Caco-2 (cell line): ENCODE measurements around the gene SELENOT. TPM values are rescaled to one million over a fixed set of nuclear protein-coding genes. Genes with fewer than 3 reads are reported as not detected.
A peak's percentile ranks its signal among the peaks of the same experiment; 100 is the strongest.

Source experiments
- Bru-seq: library from RNA; stranded (reverse); fragments of 400-500 nt; gene quantifications from one replicate; lab custom pipeline; 2021; lab: Mats Ljungman, UMichigan
- BruChase-seq, 2 experiments: library from RNA; stranded (reverse); fragments of 400-500 nt; gene quantifications; one replicate each; lab custom pipeline; 2021; lab: Mats Ljungman, UMichigan
- BruUV-seq: library from RNA; stranded (reverse); fragments of 400-500 nt; replicated peaks from 2 replicates; lab custom pipeline; 2021; lab: Mats Ljungman, UMichigan
- CTCF ChIA-PET: fragments of 300-600 bp; sonication (Branson Sonifier 250); formaldehyde crosslinking; loops from one replicate; lab custom pipeline; 2022; ENCODE audit warnings: antibody characterized with exemption; lab: Charles Lee
- POLR2A ChIA-PET: fragments of 300-600 bp; sonication (Branson Sonifier 250); formaldehyde crosslinking; loops from one replicate; lab custom pipeline; 2022; ENCODE audit warnings: antibody characterized with exemption; lab: Charles Lee
- DNase-seq, 2 experiments: peaks; one replicate each; pipeline versions ENCODE4 v3.0.0 to v3.0.0-alpha.2; 2020 to 2022
- H3K27me3 ChIP-seq: replicated peaks from 2 replicates; pipeline ENCODE4 v1.6.0; 2011; ENCODE audit warnings: low read length; ENCODE audit not compliant: control insufficient read depth, insufficient read depth
- H3K36me3 ChIP-seq: 2 replicates; pipeline ENCODE4 v1.5.1; 2011; ENCODE audit warnings: low read length; ENCODE audit not compliant: control insufficient read depth, insufficient read depth
- H3K4me1 ChIP-seq: fragments of 250-450 bp; sonication (Bioruptor Pico); 2 replicates; pipeline ENCODE4 v1.5.1; 2020; ENCODE audit warnings: mild to moderate bottlenecking
- H3K4me3 ChIP-seq: 2 replicates; pipeline ENCODE4 v1.5.1; 2011; ENCODE audit warnings: low read depth, mild to moderate bottlenecking, control low read depth, low read length
- H3K9me3 ChIP-seq: fragments of 250-450 bp; sonication (Bioruptor Pico); 2 replicates; pipeline ENCODE4 v1.5.1; 2020; ENCODE audit warnings: mild to moderate bottlenecking, moderate library complexity
- H3K27ac Mint-ChIP-seq: one replicate; pipeline ENCODE4 v1.8.0; 2022; ENCODE audit warnings: mixed read lengths; ENCODE audit not compliant: unreplicated experiment
- H3K27me3 Mint-ChIP-seq: one replicate; pipeline ENCODE4 v1.8.0; 2022; ENCODE audit warnings: mixed read lengths; ENCODE audit not compliant: insufficient read depth, unreplicated experiment
- H3K36me3 Mint-ChIP-seq: one replicate; pipeline ENCODE4 v1.8.0; 2022; ENCODE audit warnings: mild to moderate bottlenecking, mixed read lengths; ENCODE audit not compliant: insufficient read depth, unreplicated experiment
- H3K4me1 Mint-ChIP-seq: one replicate; pipeline ENCODE4 v1.8.0; 2022; ENCODE audit warnings: low read depth, mixed read lengths; ENCODE audit not compliant: unreplicated experiment
- H3K4me3 Mint-ChIP-seq: one replicate; pipeline ENCODE4 v1.8.0; 2022; ENCODE audit warnings: mild to moderate bottlenecking, moderate library complexity, mixed read lengths; ENCODE audit not compliant: unreplicated experiment
- H3K9me3 Mint-ChIP-seq: one replicate; pipeline ENCODE4 v1.8.0; 2022; ENCODE audit warnings: mixed read lengths; ENCODE audit not compliant: unreplicated experiment
- intact Hi-C: fragments of 100-400 bp; cut with micrococcal nuclease; formaldehyde crosslinking; loops from one replicate; pipeline ENCODE4 v1.10.0; 2022; ENCODE audit not compliant: unreplicated experiment
- long read RNA-seq: library from polyadenylated mRNA; stranded (forward); transcript quantifications from one replicate; pipeline ENCODE4 v2.0.0, GENCODE V29; 2022
- total RNA-seq: library from RNA; stranded (reverse); gene quantifications from 2 replicates; pipeline ENCODE4 v1.2.3, GENCODE V29; 2022
- TF ChIP-seq, protein P1 (sequence below), 2 experiments: fragments of 200-600 bp in 1 of 2; IDR thresholded peaks; 1 replicate in 1 of 2; 2 replicates in 1 of 2; pipeline versions ENCODE4 v1.5.1 to v1.8.0; 2011 to 2022; ENCODE audit warnings: antibody characterized with exemption in 1 of 2, control low read depth in 1 of 2, inconsistent platforms in 1 of 2, low read depth in 1 of 2, low read length in 1 of 2, mild to moderate bottlenecking in 1 of 2, moderate library complexity in 1 of 2; ENCODE audit not compliant: insufficient read depth in 1 of 2, severe bottlenecking in 1 of 2, unreplicated experiment in 1 of 2

Gene SELENOT, protein sequence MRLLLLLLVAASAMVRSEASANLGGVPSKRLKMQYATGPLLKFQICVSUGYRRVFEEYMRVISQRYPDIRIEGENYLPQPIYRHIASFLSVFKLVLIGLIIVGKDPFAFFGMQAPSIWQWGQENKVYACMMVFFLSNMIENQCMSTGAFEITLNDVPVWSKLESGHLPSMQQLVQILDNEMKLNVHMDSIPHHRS
- 121 and 124 TPM in 2 replicates for total RNA-seq
- percentile 90 among the genes with signal in this experiment for Bru-seq, nascent RNA
- BruChase-seq, experiment 1, labeled RNA remaining after a 2-hour chase, result percentile 87 among the genes with signal in this experiment
- BruChase-seq, experiment 2, labeled RNA remaining after a 6-hour chase, result percentile 94 among the genes with signal in this experiment
- long read RNA-seq, transcript SELENOT-202 (6 exons, 3,469 nt), result major isoform, 330 of 349 reads
- long read RNA-seq, partial matches to known transcripts, result 3 of 349 reads
- long read RNA-seq, other reads (novel, unspliced or antisense), result 10 of 349 reads

DNA sequence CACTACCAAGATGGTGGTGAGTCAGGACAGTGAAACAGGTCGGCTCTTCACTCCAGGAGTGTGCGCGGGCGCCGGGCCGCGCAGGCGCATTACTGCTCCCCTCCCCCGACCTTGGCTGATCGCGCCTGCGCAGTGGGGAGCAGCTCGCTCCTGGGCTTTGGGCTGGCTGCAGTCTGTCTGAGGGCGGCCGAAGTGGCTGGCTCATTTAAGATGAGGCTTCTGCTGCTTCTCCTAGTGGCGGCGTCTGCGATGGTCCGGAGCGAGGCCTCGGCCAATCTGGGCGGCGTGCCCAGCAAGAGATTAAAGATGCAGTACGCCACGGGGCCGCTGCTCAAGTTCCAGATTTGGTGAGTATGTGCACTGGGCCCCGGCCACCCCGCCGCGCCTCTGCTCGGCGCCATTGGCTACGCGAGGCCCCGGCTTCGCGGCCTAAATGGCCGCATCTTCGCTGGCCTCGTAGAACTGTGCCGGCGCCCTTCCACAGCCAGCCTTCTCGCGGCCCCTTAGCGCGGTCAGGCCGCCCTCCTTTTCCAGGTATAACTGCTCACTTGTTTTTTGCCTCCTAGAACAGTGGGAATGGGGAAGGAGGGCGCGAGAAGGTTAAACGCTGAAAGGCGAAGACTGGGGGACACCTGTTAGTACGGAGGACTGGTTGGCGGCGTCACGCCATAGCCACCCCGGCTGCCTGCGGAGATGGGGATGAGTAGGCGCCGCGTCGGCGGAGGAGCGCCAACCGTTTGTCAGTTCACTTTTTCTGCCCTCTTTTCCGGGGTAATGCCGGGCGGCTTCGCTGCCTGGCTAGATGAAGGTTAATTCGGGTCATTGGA, at the start of gene SELENOT:
Gene SELENOT (plus strand): TSS at position 169 of the 827 bp plus-strand sequence. CDS start 42 bp downstream, at position 211.
- intact Hi-C loops, result loop anchor here (1.0 to 5.0 kb wide), 4 partner anchors 57 to 636 kb away; partner anchors contain the start of genes EIF2A, ERICH6, SERP1 and SIAH2
- peaks cover 37% of the 10 kb centered on the region for H3K4me1 Mint-ChIP-seq
- Histone ChIP-seq H3K27me3 (no peaks in the 10 kb centered on the region), H3K4me1 (peaks cover 37% of the 10 kb centered on the region), H3K36me3 (no peaks in the 10 kb centered on the region), H3K4me3 (peak within 1 kb of the TSS; percentile 54), H3K9me3 (no peaks in the 10 kb centered on the region)
- peaks cover 60% of the 10 kb centered on the region for H3K36me3 Mint-ChIP-seq
- POLR2A ChIA-PET, result interaction anchor here (0.9 to 1.3 kb wide), 5 partner anchors 9 to 193 kb away, joined by 3 to 11 read pairs (median 4); partner anchors contain the start of genes EIF2A, ERICH6, SERP1 and SIAH2
- H3K27ac Mint-ChIP-seq, result peak within 1 kb of the TSS; percentile 88
- no peaks in the 10 kb centered on the region for H3K9me3 Mint-ChIP-seq
- peak; percentile 94 to 96 for DNase-seq
- CTCF ChIA-PET, result no interaction called here
- BruUV-seq, result no TSS peak
- peak within 1 kb of the TSS; percentile 98 for H3K4me3 Mint-ChIP-seq
- H3K27me3 Mint-ChIP-seq, result no peaks in the 10 kb centered on the region
- TF ChIP-seq, protein P1, sequence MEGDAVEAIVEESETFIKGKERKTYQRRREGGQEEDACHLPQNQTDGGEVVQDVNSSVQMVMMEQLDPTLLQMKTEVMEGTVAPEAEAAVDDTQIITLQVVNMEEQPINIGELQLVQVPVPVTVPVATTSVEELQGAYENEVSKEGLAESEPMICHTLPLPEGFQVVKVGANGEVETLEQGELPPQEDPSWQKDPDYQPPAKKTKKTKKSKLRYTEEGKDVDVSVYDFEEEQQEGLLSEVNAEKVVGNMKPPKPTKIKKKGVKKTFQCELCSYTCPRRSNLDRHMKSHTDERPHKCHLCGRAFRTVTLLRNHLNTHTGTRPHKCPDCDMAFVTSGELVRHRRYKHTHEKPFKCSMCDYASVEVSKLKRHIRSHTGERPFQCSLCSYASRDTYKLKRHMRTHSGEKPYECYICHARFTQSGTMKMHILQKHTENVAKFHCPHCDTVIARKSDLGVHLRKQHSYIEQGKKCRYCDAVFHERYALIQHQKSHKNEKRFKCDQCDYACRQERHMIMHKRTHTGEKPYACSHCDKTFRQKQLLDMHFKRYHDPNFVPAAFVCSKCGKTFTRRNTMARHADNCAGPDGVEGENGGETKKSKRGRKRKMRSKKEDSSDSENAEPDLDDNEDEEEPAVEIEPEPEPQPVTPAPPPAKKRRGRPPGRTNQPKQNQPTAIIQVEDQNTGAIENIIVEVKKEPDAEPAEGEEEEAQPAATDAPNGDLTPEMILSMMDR (IDR thresholded peaks at IDR 0.05; ENCODE audit: insufficient read depth in 1 of 2, low read depth in 1 of 2, low read length in 1 of 2, severe bottlenecking in 1 of 2, unreplicated experiment in 1 of 2), result peak in 1 of 2 experiments; percentile 33

DNA sequence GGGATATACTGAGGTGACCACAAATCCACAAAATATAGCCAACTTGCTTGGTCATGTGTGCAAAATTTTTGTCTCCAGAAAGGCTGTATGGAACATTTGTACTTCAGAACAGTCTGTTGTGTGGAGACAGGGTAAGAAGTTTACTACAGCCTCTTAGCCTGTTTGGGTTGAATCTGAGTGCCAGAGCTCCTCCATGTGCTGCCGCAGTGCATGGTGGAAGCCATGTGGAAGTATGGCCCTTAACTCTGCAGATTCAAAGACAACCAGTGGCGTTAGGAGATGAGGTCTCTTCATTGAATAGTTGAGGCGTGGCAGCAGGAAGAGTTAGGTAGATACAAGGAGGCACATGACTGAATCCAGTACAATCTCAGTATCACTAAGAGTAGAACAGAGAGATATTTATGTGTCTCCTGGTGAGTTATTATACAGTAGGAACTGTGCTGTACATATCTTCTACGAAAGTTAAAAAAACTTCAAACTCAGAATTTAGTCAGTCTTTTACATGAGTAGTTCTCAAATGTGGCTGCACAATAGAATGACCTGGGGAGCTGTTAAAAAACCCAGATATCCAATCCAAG, 47.2 kb upstream of the SELENOT start:
- Histone ChIP-seq H3K27me3 (no peaks in the 10 kb centered on the region), H3K9me3 (no peaks in the 10 kb centered on the region), H3K4me3 (no peak overlapping the region), H3K4me1 (no peaks in the 10 kb centered on the region), H3K36me3 (no peaks in the 10 kb centered on the region)
- Mint-ChIP-seq H3K36me3 (peaks cover 36% of the 10 kb centered on the region), H3K27me3 (no peaks in the 10 kb centered on the region), H3K4me1 (peaks cover 7% of the 10 kb centered on the region), H3K9me3 (no peaks in the 10 kb centered on the region), H3K27ac (no peak overlapping the region), H3K4me3 (no peak overlapping the region)
- intact Hi-C loops, result no loop called here
- TF ChIP-seq, protein P1 (IDR thresholded peaks at IDR 0.05; ENCODE audit: insufficient read depth in 1 of 2, low read depth in 1 of 2, low read length in 1 of 2, severe bottlenecking in 1 of 2, unreplicated experiment in 1 of 2), result no peak
- CTCF ChIA-PET, result no interaction called here
- POLR2A ChIA-PET, result interaction anchor here (1.8 kb wide), 1 partner anchor 10 kb away, joined by 3 read pairs; the partner anchor contains the start of gene SERP1
- no TSS peak for BruUV-seq
- no peak for DNase-seq
